Transverse colon (tissue), 4 donors: Measurements from ENCODE around the gene KAZN.

ENCODE experiments used
- CTCF ChIP-seq, 5 experiments: fragments of 200-600 bp in 3 of 5; fragments of 450-650 bp in 2 of 5; sonication (generic) in 3 of 5; IDR thresholded peaks; 1 replicate in 2 of 5; 2 replicates in 3 of 5; pipeline ENCODE4 v1.5.1; 2016 to 2017; ENCODE audit warnings: antibody characterized with exemption in 5 of 5, inconsistent platforms in 3 of 5, mild to moderate bottlenecking in 2 of 5, moderate library complexity in 1 of 5
- EP300 ChIP-seq: sonication (generic); formaldehyde crosslinking; IDR thresholded peaks from one replicate; pipeline ENCODE4 v1.6.1; 2017; ENCODE audit warnings: antibody characterized with exemption, low read depth
- POLR2A ChIP-seq: fragments of 450-650 bp; IDR thresholded peaks from one replicate; pipeline ENCODE4 v1.6.1; 2016; ENCODE audit warnings: antibody characterized with exemption, mild to moderate bottlenecking, moderate library complexity
- POLR2AphosphoS5 ChIP-seq, 3 donors: sonication (generic); formaldehyde crosslinking; IDR thresholded peaks; one replicate each; pipeline ENCODE4 v1.6.1; 2016; ENCODE audit warnings: antibody characterized with exemption in 3 of 3

DNA sequence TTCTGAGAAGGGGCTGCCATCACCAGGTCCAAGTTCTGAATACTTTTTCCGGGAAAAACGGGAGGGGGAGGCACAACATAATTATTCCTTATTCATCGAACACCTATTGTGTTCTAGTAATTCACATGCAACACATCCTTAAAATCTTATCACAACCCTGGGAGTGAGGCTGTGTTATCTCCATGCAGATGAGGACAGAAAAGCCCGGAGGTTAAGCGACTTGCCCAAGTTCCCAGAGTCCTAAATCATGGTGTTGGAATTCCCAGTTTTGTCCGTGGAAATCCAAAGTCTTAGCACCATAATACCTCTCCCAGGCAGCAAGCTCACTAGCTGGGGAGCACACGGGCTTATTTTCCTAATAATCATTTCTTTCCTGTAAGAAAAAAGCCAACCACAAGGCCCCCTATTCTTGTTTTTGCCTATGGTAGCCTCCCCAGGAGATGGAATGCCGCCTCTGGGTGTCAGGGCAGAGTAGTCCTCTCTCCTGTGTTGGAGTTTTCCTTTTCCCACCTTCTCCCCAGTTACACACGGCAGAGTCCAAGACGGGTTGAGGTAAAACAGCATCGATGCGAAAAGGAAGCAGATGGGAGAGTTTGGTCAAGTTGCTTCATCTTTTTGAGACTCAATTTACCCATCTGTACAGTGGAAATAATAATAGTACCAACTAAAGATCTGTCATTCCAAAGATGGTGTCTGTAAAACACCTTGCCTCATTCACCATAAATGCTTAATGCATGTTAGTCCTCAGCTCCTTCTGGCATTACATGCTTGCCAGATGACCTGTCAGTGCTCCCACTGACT, 327.1 kb downstream of the KAZN start:
- TF ChIP-seq CTCF (IDR thresholded peaks at IDR 0.05) (no peak), POLR2AphosphoS5 (IDR thresholded peaks at IDR 0.05) (no peak), POLR2A (no peak), EP300 (no peak)
